HG03558 (cell line): ENCODE measurements around the gene KNDC1.
"Not testable (repeated sequence)": the region's sequence is repeated elsewhere in the genome, so short reads cannot be mapped to it uniquely, and the experiment has no call there.

Experiments used
- ATAC-seq: cut with Tn5 transposase; IDR thresholded peaks from one replicate; pipeline ENCODE4 v1.9.1; 2021; ENCODE audit warnings: moderate number of reproducible peaks; ENCODE audit not compliant: unreplicated experiment; ENCODE audit errors: extremely low read depth

The KNDC1 gene

GRCh38 chr10:133174689-133175263, 14.8 kb downstream of the KNDC1 start:
- no peak for ATAC-seq

GRCh38 chr10:133175624-133176023, 15.6 kb downstream of the KNDC1 start:
- not testable (repeated sequence) for ATAC-seq

- ATAC-seq = no peak
Measured at GRCh38 chr10:133176546-133176945, 16.5 kb downstream of the KNDC1 start.

GRCh38 chr10:133177380-133178157, 17.6 kb downstream of the KNDC1 start:
- ATAC-seq = no peak

- no peak for ATAC-seq
Measured at GRCh38 chr10:133178357-133179127, 18.5 kb downstream of the KNDC1 start.

- ATAC-seq = no peak
Measured at GRCh38 chr10:133179128-133179520, 19.1 kb downstream of the KNDC1 start.

GRCh38 chr10:133179651-133180050, 19.6 kb downstream of the KNDC1 start:
- ATAC-seq = no peak

GRCh38 chr10:133180192-133180964, 20.4 kb downstream of the KNDC1 start:
- no peak for ATAC-seq

- ATAC-seq = no peak
Measured at GRCh38 chr10:133180965-133181639, 21.1 kb downstream of the KNDC1 start.

GRCh38 chr10:133182190-133182589, 22.2 kb downstream of the KNDC1 start:
- ATAC-seq = no peak

GRCh38 chr10:133182791-133183645, 23.0 kb downstream of the KNDC1 start:
- no peak for ATAC-seq

- ATAC-seq = no peak
Measured at GRCh38 chr10:133183646-133184378, 23.8 kb downstream of the KNDC1 start.

GRCh38 chr10:133184591-133185244, 24.7 kb downstream of the KNDC1 start:
- ATAC-seq = no peak

- no peak for ATAC-seq
Measured at GRCh38 chr10:133185421-133185820, 25.4 kb downstream of the KNDC1 start.

- no peak for ATAC-seq
Measured at GRCh38 chr10:133185916-133186315, 25.9 kb downstream of the KNDC1 start.

GRCh38 chr10:133186416-133187090, 26.5 kb downstream of the KNDC1 start:
- no peak for ATAC-seq
